ENCODE data around the gene SERGEF. TPM values are rescaled to one million over a fixed set of nuclear protein-coding genes. Genes with fewer than 3 reads are reported as not detected.
A peak's percentile ranks its signal among the peaks of the same experiment; 100 is the strongest.

SERGEF gene
- total RNA-seq, 1 donor from 2014 or later = 17.6 TPM

DNA sequence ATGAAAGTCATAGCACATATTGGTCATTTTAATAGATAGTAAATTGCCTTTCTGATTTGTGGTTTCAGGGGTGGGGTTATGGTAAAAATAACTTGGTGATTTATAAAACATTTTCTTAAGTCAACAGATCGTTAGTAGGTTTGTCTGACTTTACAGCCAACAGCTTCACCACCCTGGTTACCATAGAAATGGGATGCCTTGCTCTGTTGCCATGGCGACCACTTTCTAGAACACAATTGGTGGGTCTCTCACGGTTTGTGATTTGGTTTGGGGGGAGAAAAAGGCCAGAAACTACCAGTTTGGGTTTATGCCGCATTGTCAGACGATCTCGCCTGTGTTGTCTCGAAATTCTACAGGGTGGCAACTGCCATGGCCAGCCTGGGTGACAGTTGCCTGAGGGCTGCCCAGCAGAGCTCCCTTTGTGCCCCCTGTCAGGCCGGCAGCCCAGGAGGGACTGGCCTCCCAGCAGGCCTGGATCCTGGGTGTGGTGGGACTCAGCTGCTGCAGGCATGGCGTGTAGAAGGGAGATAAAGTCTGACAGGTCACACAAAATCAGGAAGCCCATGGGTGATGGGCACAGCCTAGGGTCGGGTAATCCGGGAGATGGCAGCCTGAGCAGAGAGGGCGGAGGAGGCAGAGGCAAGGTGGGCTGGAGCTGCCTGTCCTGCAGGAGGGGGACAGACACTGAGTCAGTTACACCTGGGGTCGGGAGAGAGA, 247.3 kb downstream of the SERGEF start:
- FAIRE-seq (no peak), DNase-seq (ENCODE audit: low read depth) (peak; percentile 49)
- Histone ChIP-seq H3K36me3 (ENCODE audit: insufficient read depth, low read length) (no peaks in the 10 kb centered on the region), H3K4me2 (ENCODE audit: low read length) (peak overlapping the region; percentile 34), H3K4me3 (ENCODE audit: insufficient read depth, low read depth, low read length) (no peak overlapping the region), H4K20me1 (ENCODE audit: insufficient read depth, low read length) (no peaks in the 10 kb centered on the region), H3K9ac (ENCODE audit: low read length) (no peak overlapping the region), H3K27me3 (ENCODE audit: insufficient read depth, low read length) (no peaks in the 10 kb centered on the region), H3K4me1 (ENCODE audit: insufficient read depth, low read length) (peaks cover 5% of the 10 kb centered on the region), H2AFZ (ENCODE audit: low read depth, low read length) (no peak overlapping the region), H3K9me3 (ENCODE audit: insufficient read depth, low read depth, low read length) (no peaks in the 10 kb centered on the region), H3K27ac (ENCODE audit: low read depth, low read length) (no peak overlapping the region), H3K79me2 (ENCODE audit: insufficient read depth, low read length) (no peaks in the 10 kb centered on the region)
- no peaks in the 10 kb centered on the region for H3K4me1 Mint-ChIP-seq (ENCODE audit: low read depth, unreplicated experiment)
- no peak overlapping the region for H3K27ac Mint-ChIP-seq (ENCODE audit: unreplicated experiment)
- peaks cover 30% of the 10 kb centered on the region for H3K27me3 Mint-ChIP-seq (ENCODE audit: low read depth, unreplicated experiment)
- no peak overlapping the region for H3K4me3 Mint-ChIP-seq (ENCODE audit: unreplicated experiment)
- TF ChIP-seq EZH2 (IDR thresholded peaks at IDR 0.05; ENCODE audit: insufficient read depth, low read length) = no peak
- TF ChIP-seq, protein P1, sequence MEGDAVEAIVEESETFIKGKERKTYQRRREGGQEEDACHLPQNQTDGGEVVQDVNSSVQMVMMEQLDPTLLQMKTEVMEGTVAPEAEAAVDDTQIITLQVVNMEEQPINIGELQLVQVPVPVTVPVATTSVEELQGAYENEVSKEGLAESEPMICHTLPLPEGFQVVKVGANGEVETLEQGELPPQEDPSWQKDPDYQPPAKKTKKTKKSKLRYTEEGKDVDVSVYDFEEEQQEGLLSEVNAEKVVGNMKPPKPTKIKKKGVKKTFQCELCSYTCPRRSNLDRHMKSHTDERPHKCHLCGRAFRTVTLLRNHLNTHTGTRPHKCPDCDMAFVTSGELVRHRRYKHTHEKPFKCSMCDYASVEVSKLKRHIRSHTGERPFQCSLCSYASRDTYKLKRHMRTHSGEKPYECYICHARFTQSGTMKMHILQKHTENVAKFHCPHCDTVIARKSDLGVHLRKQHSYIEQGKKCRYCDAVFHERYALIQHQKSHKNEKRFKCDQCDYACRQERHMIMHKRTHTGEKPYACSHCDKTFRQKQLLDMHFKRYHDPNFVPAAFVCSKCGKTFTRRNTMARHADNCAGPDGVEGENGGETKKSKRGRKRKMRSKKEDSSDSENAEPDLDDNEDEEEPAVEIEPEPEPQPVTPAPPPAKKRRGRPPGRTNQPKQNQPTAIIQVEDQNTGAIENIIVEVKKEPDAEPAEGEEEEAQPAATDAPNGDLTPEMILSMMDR (IDR thresholded peaks at IDR 0.05; ENCODE audit: insufficient read depth, low read depth, low read length) = no peak
- H3K9me3 Mint-ChIP-seq (ENCODE audit: unreplicated experiment) = no peaks in the 10 kb centered on the region
- H3K36me3 Mint-ChIP-seq (ENCODE audit: low read depth, unreplicated experiment) = no peaks in the 10 kb centered on the region

DNA sequence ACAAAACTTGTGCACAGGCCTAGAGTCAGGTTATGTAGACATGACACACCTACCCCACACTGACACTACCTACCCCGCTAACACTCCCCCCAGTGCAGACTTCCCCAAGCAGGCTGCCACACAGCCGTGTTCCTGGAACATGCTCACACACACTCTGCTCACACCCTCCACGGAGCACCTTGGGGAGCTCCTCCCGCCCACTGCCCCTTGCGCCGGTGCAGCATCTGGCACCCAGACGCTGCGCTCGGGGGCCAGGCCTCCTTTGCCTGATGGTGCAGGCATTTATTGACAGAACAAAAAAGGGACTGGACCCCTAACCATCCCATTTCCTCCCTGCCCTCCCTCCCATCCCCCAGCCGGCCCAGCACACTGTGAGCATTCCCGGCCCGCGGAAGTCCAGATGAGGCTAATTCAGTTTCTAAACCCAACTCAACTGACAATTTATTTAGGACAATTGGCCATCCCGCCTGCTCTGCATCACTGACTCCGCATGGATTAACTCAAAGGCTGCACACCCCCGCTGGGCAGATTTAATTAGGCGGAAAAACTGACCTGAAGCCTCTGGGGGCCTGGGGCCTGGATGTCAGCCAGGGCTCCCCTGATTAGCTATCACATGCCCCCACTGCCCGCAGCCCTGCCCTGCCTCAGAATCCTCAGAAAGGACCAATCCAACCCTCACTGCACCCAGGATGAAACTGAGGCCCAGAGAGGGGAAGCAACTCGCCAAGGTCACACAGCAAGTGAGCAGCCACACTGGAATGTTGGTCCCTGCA, 248.2 kb downstream of the SERGEF start:
- H3K4me1 Mint-ChIP-seq (ENCODE audit: low read depth, unreplicated experiment) = no peaks in the 10 kb centered on the region

More for the DNA sequence above, 248.2 kb downstream of the SERGEF start:
- H3K27me3 ChIP-seq (ENCODE audit: insufficient read depth, low read length) = no peaks in the 10 kb centered on the region
- no peak overlapping the region for H3K9ac ChIP-seq (ENCODE audit: low read length)
- H4K20me1 ChIP-seq (ENCODE audit: insufficient read depth, low read length) = no peaks in the 10 kb centered on the region
- H3K36me3 ChIP-seq (ENCODE audit: insufficient read depth, low read length) = no peaks in the 10 kb centered on the region
- H3K4me1 ChIP-seq (ENCODE audit: insufficient read depth, low read length) = peaks cover 5% of the 10 kb centered on the region
- no peaks in the 10 kb centered on the region for H3K36me3 Mint-ChIP-seq (ENCODE audit: low read depth, unreplicated experiment)
- peak overlapping the region; percentile 34 for H3K4me2 ChIP-seq (ENCODE audit: low read length)
- H3K9me3 ChIP-seq (ENCODE audit: insufficient read depth, low read depth, low read length) = no peaks in the 10 kb centered on the region
- H2AFZ ChIP-seq (ENCODE audit: low read depth, low read length) = no peak overlapping the region
- H3K9me3 Mint-ChIP-seq (ENCODE audit: unreplicated experiment) = no peaks in the 10 kb centered on the region
- H3K4me3 Mint-ChIP-seq (ENCODE audit: unreplicated experiment) = no peak overlapping the region
- H3K4me3 ChIP-seq (ENCODE audit: insufficient read depth, low read depth, low read length) = no peak overlapping the region
- H3K27me3 Mint-ChIP-seq (ENCODE audit: low read depth, unreplicated experiment) = peaks cover 27% of the 10 kb centered on the region
- no peaks in the 10 kb centered on the region for H3K79me2 ChIP-seq (ENCODE audit: insufficient read depth, low read length)
- no peak for DNase-seq (ENCODE audit: low read depth)
- no peak overlapping the region for H3K27ac Mint-ChIP-seq (ENCODE audit: unreplicated experiment)
- FAIRE-seq = no peak
- no peak overlapping the region for H3K27ac ChIP-seq (ENCODE audit: low read depth, low read length)
- TF ChIP-seq, protein P1 (IDR thresholded peaks at IDR 0.05; ENCODE audit: insufficient read depth, low read depth, low read length) = no peak
- TF ChIP-seq EZH2 (IDR thresholded peaks at IDR 0.05; ENCODE audit: insufficient read depth, low read length) = no peak

All from astrocyte (in vitro differentiated cells and primary cell).